HG02763 (cell line): ENCODE results near the gene SLC39A2.
A peak's percentile ranks its signal among the peaks of the same experiment; 100 is the strongest.
"Not testable (repeated sequence)": the region's sequence is repeated elsewhere in the genome, so short reads cannot be mapped to it uniquely, and the experiment has no call there.

ENCODE experiments used
- ATAC-seq: cut with Tn5 transposase; IDR thresholded peaks from one replicate; pipeline ENCODE4 v1.9.1; 2021; ENCODE audit warnings: mild to moderate bottlenecking, moderate library complexity; ENCODE audit not compliant: unreplicated experiment

SLC39A2 gene

GRCh38 chr14:20996521-20996920 is 2.6 kb upstream of the SLC39A2 start:
- ATAC-seq = no peak

- no peak for ATAC-seq
Observed at GRCh38 chr14:20997115-20997514, 2.0 kb upstream of the SLC39A2 start.

DNA sequence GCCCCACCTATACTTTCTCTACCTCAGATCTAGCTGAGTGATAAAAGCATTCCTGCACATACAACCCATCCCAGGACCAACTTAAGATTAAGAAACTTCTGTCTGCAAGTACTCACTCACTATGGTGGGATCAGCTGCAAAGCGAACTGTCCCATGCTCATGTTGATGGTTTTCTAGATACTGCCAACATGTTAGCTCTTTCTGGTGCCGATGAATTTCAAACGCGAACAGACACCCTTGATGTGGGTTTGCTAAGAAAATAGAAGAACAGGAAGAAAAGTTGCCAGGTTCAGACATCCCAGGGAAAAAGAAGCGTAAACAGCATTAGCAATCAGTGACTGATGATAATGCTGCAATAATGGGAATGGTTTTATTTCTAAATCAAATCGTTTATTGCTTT is 1.5 kb upstream of the SLC39A2 start:
- no peak for ATAC-seq

GRCh38 chr14:20998139-20998538 is 954 bp upstream of the SLC39A2 start:
- ATAC-seq = no peak

DNA sequence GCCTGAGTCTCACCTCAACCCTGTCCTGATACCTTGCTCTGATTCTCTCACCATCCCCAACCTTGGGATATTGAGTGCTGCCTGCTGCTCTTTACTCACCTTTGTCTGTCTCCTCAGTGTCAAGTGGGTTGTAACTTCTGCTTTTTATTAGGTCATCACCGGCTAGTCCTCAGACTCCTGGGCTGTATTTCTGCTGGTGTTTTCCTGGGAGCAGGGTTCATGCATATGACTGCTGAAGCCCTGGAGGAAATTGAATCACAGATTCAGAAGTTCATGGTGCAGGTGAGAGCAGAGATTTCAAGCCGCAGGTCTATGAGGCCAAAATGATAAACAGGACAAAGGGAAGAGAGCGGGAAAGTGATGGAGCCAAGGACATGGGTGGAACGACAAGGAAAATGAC is 498 bp downstream of the SLC39A2 start:
- ATAC-seq = no peak

DNA sequence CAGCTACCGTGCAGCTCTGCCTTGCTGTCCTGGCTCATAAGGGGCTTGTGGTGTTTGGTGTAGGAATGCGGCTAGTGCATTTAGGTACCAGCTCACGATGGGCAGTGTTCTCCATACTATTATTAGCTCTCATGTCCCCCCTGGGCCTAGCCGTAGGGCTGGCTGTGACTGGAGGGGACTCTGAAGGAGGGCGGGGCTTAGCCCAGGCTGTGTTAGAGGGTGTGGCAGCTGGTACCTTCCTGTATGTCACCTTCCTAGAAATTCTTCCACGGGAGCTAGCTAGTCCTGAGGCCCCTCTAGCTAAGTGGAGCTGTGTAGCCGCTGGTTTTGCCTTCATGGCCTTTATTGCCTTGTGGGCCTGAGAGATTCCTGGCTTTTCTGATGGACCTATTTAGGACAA is 2.1 kb downstream of the SLC39A2 start:
- no peak for ATAC-seq

GRCh38 chr14:21003788-21004346 is 4.8 kb downstream of the SLC39A2 start:
- ATAC-seq = no peak

DNA sequence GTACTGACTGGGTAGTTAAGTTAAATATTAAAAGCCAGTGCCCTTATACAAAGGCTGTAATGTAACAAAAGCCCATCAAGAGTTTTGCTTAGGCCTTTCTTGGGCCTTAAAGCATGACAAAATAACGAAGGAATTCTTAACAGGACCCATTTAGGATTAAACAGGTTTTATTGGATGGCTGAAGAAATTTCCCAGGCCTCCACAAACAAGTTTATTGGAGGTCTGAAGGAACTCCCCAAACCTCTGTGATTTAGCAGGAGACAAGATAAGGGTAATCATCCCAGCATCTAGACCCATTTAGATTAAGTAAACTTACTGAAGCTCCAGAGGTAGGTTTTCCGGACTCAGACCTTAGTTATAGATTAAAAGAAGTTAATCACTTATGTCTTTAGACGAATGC is 10.6 kb downstream of the SLC39A2 start:
- not testable (repeated sequence) for ATAC-seq

GRCh38 chr14:21011136-21011535 is 12.0 kb downstream of the SLC39A2 start:
- no peak for ATAC-seq

DNA sequence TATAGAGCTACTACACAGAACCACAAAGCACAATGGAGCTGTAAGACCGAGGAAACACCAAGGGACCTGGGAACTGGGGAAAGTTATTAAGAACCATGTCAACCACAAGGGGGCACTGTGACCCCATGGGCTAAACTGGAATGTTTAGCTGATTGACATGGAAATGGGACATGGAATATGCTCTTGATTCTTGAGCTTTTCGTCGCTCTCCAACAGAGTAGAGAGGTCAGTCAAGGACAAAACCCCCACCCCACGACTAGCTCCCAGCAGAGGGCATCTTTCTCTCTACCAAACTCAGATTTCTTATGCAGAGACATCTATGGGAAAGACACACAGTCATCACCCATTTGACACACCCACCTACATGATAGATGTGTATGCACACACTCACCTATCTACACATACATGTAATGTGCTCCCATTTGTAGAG is 15.7 kb downstream of the SLC39A2 start:
- peak; percentile 60 for ATAC-seq

- ATAC-seq = no peak
Observed at GRCh38 chr14:21015312-21015711, 16.2 kb downstream of the SLC39A2 start.

DNA sequence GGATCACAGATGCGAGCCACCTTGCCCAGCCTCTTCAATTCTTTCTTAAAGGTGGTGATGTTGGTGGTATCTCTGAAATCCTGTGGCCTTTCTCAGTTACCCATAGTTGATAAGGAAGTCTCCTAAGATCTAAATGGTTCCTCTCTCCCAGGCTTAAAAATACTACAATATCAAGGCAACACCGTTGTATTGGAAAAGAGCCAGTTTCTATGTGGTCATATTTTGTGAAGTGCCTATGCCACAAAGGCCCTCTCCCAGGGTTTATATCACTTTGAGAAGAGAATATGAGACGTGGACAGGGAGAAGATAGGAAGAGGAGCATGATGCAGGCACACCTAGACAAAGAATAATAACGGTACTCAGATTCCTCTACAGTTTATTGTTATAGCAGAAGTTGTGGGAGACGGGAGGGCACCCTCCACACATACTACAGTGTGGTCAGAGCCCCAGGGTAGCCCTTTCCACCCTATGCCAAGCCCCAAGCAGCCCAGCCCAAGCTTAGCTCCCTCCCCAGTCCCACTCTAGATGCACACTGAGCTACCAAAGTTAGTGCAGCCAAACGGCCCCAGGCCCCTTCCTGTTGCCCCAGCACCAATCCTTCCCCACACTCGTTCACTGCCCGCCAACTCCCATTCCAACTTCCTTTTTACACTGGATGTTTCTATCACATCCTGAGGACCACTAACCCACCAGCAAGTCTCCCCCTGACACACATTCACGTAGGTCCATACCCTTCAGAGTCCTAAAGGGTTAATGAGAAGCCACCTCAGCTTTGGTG is 17.5 kb downstream of the SLC39A2 start:
- ATAC-seq = no peak

- ATAC-seq = no peak
Observed at GRCh38 chr14:21017528-21018245, 18.6 kb downstream of the SLC39A2 start.

GRCh38 chr14:21018286-21018685 is 19.2 kb downstream of the SLC39A2 start:
- ATAC-seq = no peak

- ATAC-seq = no peak
Observed at GRCh38 chr14:21018781-21019180, 19.7 kb downstream of the SLC39A2 start.

GRCh38 chr14:21019366-21019765 is 20.3 kb downstream of the SLC39A2 start:
- no peak for ATAC-seq

DNA sequence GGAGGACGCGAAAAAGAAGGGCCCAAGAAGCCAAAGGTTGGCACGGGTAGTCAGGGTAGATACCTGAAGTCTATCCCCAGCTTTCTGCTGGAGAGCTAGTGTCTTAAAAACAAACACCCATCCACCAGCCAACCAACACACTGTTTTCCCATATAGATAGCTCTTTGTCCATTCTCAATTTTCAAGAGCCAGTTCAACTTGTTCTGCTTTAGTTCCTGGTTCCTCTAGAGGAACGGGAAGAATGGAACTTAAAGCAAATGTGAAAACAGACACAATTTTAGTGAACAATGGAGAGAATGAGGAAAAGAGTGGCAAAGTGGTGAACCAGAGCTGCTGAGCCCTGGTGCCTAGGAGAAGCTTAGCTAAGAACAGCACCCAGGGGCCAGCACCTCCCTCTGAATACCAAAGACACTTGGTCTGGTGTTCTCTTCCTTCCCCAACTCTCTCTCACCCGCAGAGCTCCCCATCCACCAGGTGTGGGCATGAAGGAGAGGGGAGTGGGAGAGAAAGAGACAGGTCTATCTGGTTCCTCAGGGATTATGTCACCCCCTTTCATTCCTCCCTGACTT is 22.0 kb downstream of the SLC39A2 start:
- no peak for ATAC-seq

GRCh38 chr14:21022686-21023085 is 23.6 kb downstream of the SLC39A2 start:
- no peak for ATAC-seq

DNA sequence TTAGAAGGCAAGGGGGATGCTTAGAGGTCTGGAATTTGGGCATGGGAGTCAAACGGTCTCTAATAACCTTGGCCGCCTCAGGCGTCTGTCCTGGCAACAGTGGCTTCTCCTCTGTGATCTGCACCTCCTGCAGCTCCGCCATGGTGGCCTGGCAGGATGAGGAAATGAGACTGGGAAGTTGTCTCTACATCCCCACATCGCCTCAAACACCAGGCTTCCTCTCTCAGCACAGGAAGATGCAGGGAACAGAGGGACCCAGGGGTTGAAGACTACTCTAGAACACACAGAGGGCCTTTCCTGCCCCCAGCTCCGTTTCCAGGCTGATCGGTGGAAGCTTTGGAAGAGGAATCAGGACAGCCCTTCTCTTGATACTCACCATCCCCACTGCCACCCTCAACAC is 24.1 kb downstream of the SLC39A2 start:
- no peak for ATAC-seq

- ATAC-seq = no peak
Observed at GRCh38 chr14:21023817-21024584, 24.9 kb downstream of the SLC39A2 start.
